Astrocyte (in vitro differentiated cells and primary cell): ENCODE data around the gene ZNF594. TPM values are rescaled to one million over a fixed set of nuclear protein-coding genes. Genes with fewer than 3 reads are reported as not detected.
"Not testable (repeated sequence)": the region's sequence is repeated elsewhere in the genome, so short reads cannot be mapped to it uniquely, and the experiment has no call there.

Experiments used
- DNase-seq: peaks from one replicate; pipeline ENCODE4 v3.0.0-alpha.2; 2010; ENCODE audit warnings: low read depth
- FAIRE-seq: peaks from 2 replicates; lab custom pipeline; 2011; peaks lifted over from hg19 to GRCh38; lab: Jason Lieb, UNC
- H2AFZ ChIP-seq: 2 replicates; pipeline ENCODE4 v1.6.0; 2012; ENCODE audit warnings: low read depth, low read length, inconsistent platforms
- H3K27ac ChIP-seq: 2 replicates; pipeline ENCODE4 v1.5.1; 2011; ENCODE audit warnings: low read depth, low read length, inconsistent platforms
- H3K27me3 ChIP-seq: 2 replicates; pipeline ENCODE4 v1.6.0; 2011; ENCODE audit warnings: low read length, inconsistent platforms; ENCODE audit not compliant: insufficient read depth
- H3K36me3 ChIP-seq: 2 replicates; pipeline ENCODE4 v1.5.1; 2011; ENCODE audit warnings: low read length, inconsistent platforms; ENCODE audit not compliant: insufficient read depth
- H3K4me1 ChIP-seq: 2 replicates; pipeline ENCODE4 v1.5.1; 2011; ENCODE audit warnings: low read length, inconsistent platforms; ENCODE audit not compliant: insufficient read depth
- H3K4me2 ChIP-seq: 2 replicates; pipeline ENCODE4 v1.6.0; 2012; ENCODE audit warnings: low read length, inconsistent platforms
- H3K4me3 ChIP-seq: 2 replicates; pipeline ENCODE4 v1.5.1; 2011; ENCODE audit warnings: low read depth, mild to moderate bottlenecking, low read length, inconsistent platforms; ENCODE audit not compliant: insufficient read depth
- H3K79me2 ChIP-seq: 2 replicates; pipeline ENCODE4 v1.6.0; 2012; ENCODE audit warnings: mild to moderate bottlenecking, low read length, inconsistent platforms; ENCODE audit not compliant: insufficient read depth
- H3K9ac ChIP-seq: 2 replicates; pipeline ENCODE4 v1.6.0; 2012; ENCODE audit warnings: mild to moderate bottlenecking, low read length, inconsistent platforms
- H3K9me3 ChIP-seq: 2 replicates; pipeline ENCODE4 v1.5.1; 2012; ENCODE audit warnings: low read depth, mild to moderate bottlenecking, low read length, inconsistent platforms; ENCODE audit not compliant: insufficient read depth
- H4K20me1 ChIP-seq: 2 replicates; pipeline ENCODE4 v1.6.0; 2012; ENCODE audit warnings: low read length, inconsistent platforms; ENCODE audit not compliant: insufficient read depth
- H3K27ac Mint-ChIP-seq: one replicate; pipeline ENCODE4 v1.8.0; 2021; ENCODE audit warnings: mild to moderate bottlenecking, mixed read lengths; ENCODE audit not compliant: unreplicated experiment
- H3K27me3 Mint-ChIP-seq: one replicate; pipeline ENCODE4 v1.8.0; 2021; ENCODE audit warnings: low read depth, mixed read lengths; ENCODE audit not compliant: unreplicated experiment
- H3K36me3 Mint-ChIP-seq: one replicate; pipeline ENCODE4 v1.8.0; 2021; ENCODE audit warnings: low read depth, mixed read lengths; ENCODE audit not compliant: unreplicated experiment
- H3K4me1 Mint-ChIP-seq: one replicate; pipeline ENCODE4 v1.8.0; 2021; ENCODE audit warnings: low read depth, mixed read lengths; ENCODE audit not compliant: unreplicated experiment
- H3K4me3 Mint-ChIP-seq: one replicate; pipeline ENCODE4 v1.8.0; 2021; ENCODE audit warnings: mild to moderate bottlenecking, moderate library complexity, mixed read lengths; ENCODE audit not compliant: unreplicated experiment
- H3K9me3 Mint-ChIP-seq: one replicate; pipeline ENCODE4 v1.8.0; 2021; ENCODE audit warnings: mild to moderate bottlenecking, mixed read lengths; ENCODE audit not compliant: unreplicated experiment
- CTCF ChIP-seq: IDR thresholded peaks from 2 replicates; pipeline ENCODE4 v1.5.1; 2011; ENCODE audit warnings: low read depth, mild to moderate bottlenecking, inconsistent platforms, low read length, moderate library complexity; ENCODE audit not compliant: insufficient read depth
- EZH2 ChIP-seq: IDR thresholded peaks from 2 replicates; pipeline ENCODE4 v1.6.1; 2012; ENCODE audit warnings: mild to moderate bottlenecking, low read length, inconsistent platforms; ENCODE audit not compliant: insufficient read depth
- total RNA-seq: library from RNA; stranded (reverse); gene quantifications from 2 replicates; pipeline ENCODE4 v1.2.1, GENCODE V29; 2021

Gene ZNF594
- total RNA-seq, 1 donor from 2014 or later: 8.9 TPM

GRCh38 chr17:5164436-5164835 is 27.2 kb downstream of the ZNF594 start:
- no peaks in the 10 kb centered on the region for H3K36me3 ChIP-seq
- H3K36me3 Mint-ChIP-seq: peaks cover 2% of the 10 kb centered on the region
- H3K4me2 ChIP-seq: no peak overlapping the region
- no peaks in the 10 kb centered on the region for H3K9me3 ChIP-seq
- H3K27me3 Mint-ChIP-seq: peaks cover 8% of the 10 kb centered on the region
- H3K27ac ChIP-seq: no peak overlapping the region
- H3K9me3 Mint-ChIP-seq: no peaks in the 10 kb centered on the region
- TF ChIP-seq CTCF: no peak
- no peak for TF ChIP-seq EZH2
- no peaks in the 10 kb centered on the region for H3K4me1 ChIP-seq
- H3K27me3 ChIP-seq: no peaks in the 10 kb centered on the region
- H3K27ac Mint-ChIP-seq: no peak overlapping the region
- FAIRE-seq (no peak), DNase-seq (no peak)
- H4K20me1 ChIP-seq: no peaks in the 10 kb centered on the region
- peaks cover 10% of the 10 kb centered on the region for H3K4me1 Mint-ChIP-seq
- no peak overlapping the region for H2AFZ ChIP-seq
- H3K79me2 ChIP-seq: no peaks in the 10 kb centered on the region
- H3K4me3 ChIP-seq: no peak overlapping the region
- H3K4me3 Mint-ChIP-seq: no peak overlapping the region
- no peak overlapping the region for H3K9ac ChIP-seq

- H2AFZ ChIP-seq, H3K27ac Mint-ChIP-seq, H3K9ac ChIP-seq, H3K27ac ChIP-seq, H3K27me3 ChIP-seq, H3K9me3 Mint-ChIP-seq, H3K9me3 ChIP-seq, DNase-seq, H4K20me1 ChIP-seq, H3K36me3 Mint-ChIP-seq, H3K4me2 ChIP-seq, FAIRE-seq, H3K4me3 Mint-ChIP-seq, H3K4me3 ChIP-seq, H3K4me1 ChIP-seq, H3K36me3 ChIP-seq, H3K79me2 ChIP-seq: not testable (repeated sequence)
- Mint-ChIP-seq H3K27me3 (peaks cover 22% of the 10 kb centered on the region), H3K4me1 (peaks cover 10% of the 10 kb centered on the region)
Observed at GRCh38 chr17:5161793-5162192, 29.9 kb downstream of the ZNF594 start.

- H3K27me3 Mint-ChIP-seq: peaks cover 22% of the 10 kb centered on the region
Observed at GRCh38 chr17:5160702-5161101, 31.0 kb downstream of the ZNF594 start.

GRCh38 chr17:5146122-5146521 is 45.5 kb downstream of the ZNF594 start:
- H3K4me3 Mint-ChIP-seq, H3K4me3 ChIP-seq, H2AFZ ChIP-seq, H3K9me3 Mint-ChIP-seq, H3K27me3 Mint-ChIP-seq, H4K20me1 ChIP-seq, H3K36me3 Mint-ChIP-seq, H3K27ac Mint-ChIP-seq, H3K9me3 ChIP-seq, H3K4me1 Mint-ChIP-seq, FAIRE-seq, H3K27me3 ChIP-seq, H3K9ac ChIP-seq, H3K4me2 ChIP-seq, H3K27ac ChIP-seq, H3K36me3 ChIP-seq, H3K79me2 ChIP-seq, H3K4me1 ChIP-seq, DNase-seq: not testable (repeated sequence)

More at GRCh38 chr17:5160702-5161101, 31.0 kb downstream of the ZNF594 start:
- not testable (repeated sequence) for H4K20me1 ChIP-seq, H3K4me1 Mint-ChIP-seq, H3K36me3 Mint-ChIP-seq, H3K9me3 Mint-ChIP-seq, H3K4me3 Mint-ChIP-seq, H3K27ac ChIP-seq, H3K27ac Mint-ChIP-seq, H3K4me1 ChIP-seq, DNase-seq, H3K9ac ChIP-seq, H2AFZ ChIP-seq, H3K9me3 ChIP-seq, H3K79me2 ChIP-seq, H3K4me2 ChIP-seq, H3K27me3 ChIP-seq, H3K36me3 ChIP-seq, H3K4me3 ChIP-seq, FAIRE-seq

GRCh38 chr17:5142877-5143276 is 48.8 kb downstream of the ZNF594 start:
- not testable (repeated sequence) for H3K9me3 Mint-ChIP-seq, H3K27me3 Mint-ChIP-seq, H3K4me3 Mint-ChIP-seq, H2AFZ ChIP-seq, H3K27ac ChIP-seq, DNase-seq, H3K79me2 ChIP-seq, H3K4me1 ChIP-seq, H3K4me1 Mint-ChIP-seq, H3K9me3 ChIP-seq, H3K27me3 ChIP-seq, H3K9ac ChIP-seq, H3K36me3 Mint-ChIP-seq, H3K36me3 ChIP-seq, H3K4me3 ChIP-seq, H4K20me1 ChIP-seq, FAIRE-seq, H3K27ac Mint-ChIP-seq, H3K4me2 ChIP-seq
